Sciatic nerve (tissue), 2 donors: Measurements from ENCODE around the gene APOC3. TPM values are rescaled to one million over a fixed set of nuclear protein-coding genes. Genes with fewer than 3 reads are reported as not detected.

Source experiments
- ATAC-seq: fragments of 200-7000 bp; cut with Tn5 transposase; one replicate; pipeline ENCODE4 v1.9.1; 2020; ENCODE audit warnings: mild to moderate bottlenecking, moderate library complexity
- DNase-seq: peaks from one replicate; pipeline ENCODE4 v3.0.0-alpha.2; 2020; ENCODE audit warnings: low spot score
- intact Hi-C: fragments of 100-400 bp; cut with DNase I; formaldehyde crosslinking; loops from one replicate; pipeline ENCODE4 v1.14.2; 2022
- total RNA-seq: library from RNA; stranded (reverse); fragmentation: NEBNext Ultra II Directional; extraction: Animal tissue kit (Norgen Biotek cat#: 25700); gene quantifications from one replicate; pipeline ENCODE4 v1.2.1, GENCODE V29; 2021
- donor health status: DM: no; HTN: no; CAD: no.
- donor health status: DM: no; HTN: no; CAD: no.

Gene APOC3
- total RNA-seq, 1 donor from 2014 or later, result not detected

- DNase-seq (no peak), ATAC-seq (no peak)
- intact Hi-C loops, result no loop called here
Observed at GRCh38 chr11:116838321-116839084, 8.8 kb downstream of the APOC3 start.

GRCh38 chr11:116840224-116840745, 10.6 kb downstream of the APOC3 start:
- intact Hi-C loops, result no loop called here
- no peak for ATAC-seq
- peak; percentile 49 for DNase-seq

GRCh38 chr11:116840746-116841296, 11.1 kb downstream of the APOC3 start:
- DNase-seq, result peak; percentile 41
- intact Hi-C loops, result no loop called here
- no peak for ATAC-seq

- no peak for ATAC-seq
- no peak for DNase-seq
- intact Hi-C loops, result no loop called here
Observed at GRCh38 chr11:116842117-116842516, 12.4 kb downstream of the APOC3 start.

GRCh38 chr11:116842909-116843308, 13.2 kb downstream of the APOC3 start:
- ATAC-seq (peak; percentile 73), DNase-seq (peak; percentile 42)
- intact Hi-C loops, result no loop called here

GRCh38 chr11:116843661-116844060, 14.0 kb downstream of the APOC3 start:
- intact Hi-C loops, result no loop called here
- no peak for DNase-seq

GRCh38 chr11:116844722-116845121, 15.0 kb downstream of the APOC3 start:
- ATAC-seq (no peak), DNase-seq (no peak)
- intact Hi-C loops, result no loop called here

More at GRCh38 chr11:116843661-116844060, 14.0 kb downstream of the APOC3 start:
- ATAC-seq, result no peak

- intact Hi-C loops, result no loop called here
- ATAC-seq (no peak), DNase-seq (no peak)
Observed at GRCh38 chr11:116847612-116848011, 17.9 kb downstream of the APOC3 start.

GRCh38 chr11:116849060-116849459, 19.4 kb downstream of the APOC3 start:
- intact Hi-C loops, result no loop called here
- ATAC-seq, result no peak
- DNase-seq, result no peak

GRCh38 chr11:116849486-116849885, 19.8 kb downstream of the APOC3 start:
- intact Hi-C loops, result no loop called here
- DNase-seq (no peak), ATAC-seq (no peak)

GRCh38 chr11:116851626-116852025, 21.9 kb downstream of the APOC3 start:
- ATAC-seq, result no peak
- no peak for DNase-seq
- intact Hi-C loops, result no loop called here

- intact Hi-C loops, result no loop called here
- DNase-seq, result no peak
- ATAC-seq, result peak; percentile 81
Observed at GRCh38 chr11:116852261-116853031, 22.7 kb downstream of the APOC3 start.

- ATAC-seq (peak; percentile 55), DNase-seq (no peak)
- intact Hi-C loops, result no loop called here
Observed at GRCh38 chr11:116853461-116854073, 23.9 kb downstream of the APOC3 start.

- intact Hi-C loops, result no loop called here
- no peak for ATAC-seq
Observed at GRCh38 chr11:116855413-116855812, 25.7 kb downstream of the APOC3 start.

GRCh38 chr11:116856423-116856822, 26.7 kb downstream of the APOC3 start:
- ATAC-seq (no peak), DNase-seq (no peak)
- intact Hi-C loops, result no loop called here

More at GRCh38 chr11:116855413-116855812, 25.7 kb downstream of the APOC3 start:
- no peak for DNase-seq

GRCh38 chr11:116857316-116857715, 27.6 kb downstream of the APOC3 start:
- intact Hi-C loops, result no loop called here
- no peak for ATAC-seq
- DNase-seq, result no peak

GRCh38 chr11:116857936-116858335, 28.2 kb downstream of the APOC3 start:
- intact Hi-C loops, result no loop called here
- DNase-seq (no peak), ATAC-seq (no peak)

GRCh38 chr11:116859175-116859574, 29.5 kb downstream of the APOC3 start:
- ATAC-seq (no peak), DNase-seq (no peak)
- intact Hi-C loops, result no loop called here

GRCh38 chr11:116860303-116860702, 30.6 kb downstream of the APOC3 start:
- ATAC-seq, result no peak
- no peak for DNase-seq
- intact Hi-C loops, result no loop called here
